GM19324 (cell line): ENCODE measurements around the gene ZIC1.

ENCODE experiments used
- ATAC-seq: cut with Tn5 transposase; IDR thresholded peaks from one replicate; pipeline ENCODE4 v1.9.1; 2021; ENCODE audit warnings: mild to moderate bottlenecking, moderate library complexity; ENCODE audit not compliant: unreplicated experiment, low FRiP score

Gene ZIC1

GRCh38 chr3:147394884-147395225 is 14.3 kb upstream of the ZIC1 start:
- ATAC-seq, result no peak

GRCh38 chr3:147395899-147396711 is 13.1 kb upstream of the ZIC1 start:
- no peak for ATAC-seq

GRCh38 chr3:147396712-147397046 is 12.5 kb upstream of the ZIC1 start:
- ATAC-seq, result no peak

GRCh38 chr3:147397155-147397874 is 11.8 kb upstream of the ZIC1 start:
- ATAC-seq, result no peak

- ATAC-seq, result no peak
Measured at GRCh38 chr3:147397875-147398812, 11.0 kb upstream of the ZIC1 start.

- no peak for ATAC-seq
Measured at GRCh38 chr3:147398813-147399534, 10.2 kb upstream of the ZIC1 start.

GRCh38 chr3:147400111-147400510 is 9.1 kb upstream of the ZIC1 start:
- ATAC-seq, result no peak

- ATAC-seq, result no peak
Measured at GRCh38 chr3:147400999-147401398, 8.2 kb upstream of the ZIC1 start.

GRCh38 chr3:147401421-147401820 is 7.7 kb upstream of the ZIC1 start:
- no peak for ATAC-seq

GRCh38 chr3:147402159-147402558 is 7.0 kb upstream of the ZIC1 start:
- ATAC-seq, result no peak

GRCh38 chr3:147403511-147403910 is 5.7 kb upstream of the ZIC1 start:
- ATAC-seq, result no peak

GRCh38 chr3:147404000-147404799 is 5.0 kb upstream of the ZIC1 start:
- no peak for ATAC-seq

GRCh38 chr3:147404800-147405230 is 4.3 kb upstream of the ZIC1 start:
- no peak for ATAC-seq

GRCh38 chr3:147405231-147406027 is 3.7 kb upstream of the ZIC1 start:
- ATAC-seq, result no peak

- no peak for ATAC-seq
Measured at GRCh38 chr3:147406028-147406931, 2.9 kb upstream of the ZIC1 start, which contains the start of gene ZIC4. Gene ZIC4 (minus strand): TSS chr3:147406543. CDS start chr3:147402797, 3,746 bp downstream.

- no peak for ATAC-seq
Measured at GRCh38 chr3:147407114-147407497, 2.1 kb upstream of the ZIC1 start.

GRCh38 chr3:147407498-147408187 is 1.5 kb upstream of the ZIC1 start:
- no peak for ATAC-seq
